ENCODE data around the gene UBE4A. TPM values are rescaled to one million over a fixed set of nuclear protein-coding genes. Genes with fewer than 3 reads are reported as not detected.
A peak's percentile ranks its signal among the peaks of the same experiment; 100 is the strongest.

UBE4A gene
- total and polyA plus RNA-seq, 9 of the 15 experiments (the other 6 are each of a cell fraction or from before 2014, with no cell fraction given) = 13.5 to 45.2 (median 26.8) TPM

DNA sequence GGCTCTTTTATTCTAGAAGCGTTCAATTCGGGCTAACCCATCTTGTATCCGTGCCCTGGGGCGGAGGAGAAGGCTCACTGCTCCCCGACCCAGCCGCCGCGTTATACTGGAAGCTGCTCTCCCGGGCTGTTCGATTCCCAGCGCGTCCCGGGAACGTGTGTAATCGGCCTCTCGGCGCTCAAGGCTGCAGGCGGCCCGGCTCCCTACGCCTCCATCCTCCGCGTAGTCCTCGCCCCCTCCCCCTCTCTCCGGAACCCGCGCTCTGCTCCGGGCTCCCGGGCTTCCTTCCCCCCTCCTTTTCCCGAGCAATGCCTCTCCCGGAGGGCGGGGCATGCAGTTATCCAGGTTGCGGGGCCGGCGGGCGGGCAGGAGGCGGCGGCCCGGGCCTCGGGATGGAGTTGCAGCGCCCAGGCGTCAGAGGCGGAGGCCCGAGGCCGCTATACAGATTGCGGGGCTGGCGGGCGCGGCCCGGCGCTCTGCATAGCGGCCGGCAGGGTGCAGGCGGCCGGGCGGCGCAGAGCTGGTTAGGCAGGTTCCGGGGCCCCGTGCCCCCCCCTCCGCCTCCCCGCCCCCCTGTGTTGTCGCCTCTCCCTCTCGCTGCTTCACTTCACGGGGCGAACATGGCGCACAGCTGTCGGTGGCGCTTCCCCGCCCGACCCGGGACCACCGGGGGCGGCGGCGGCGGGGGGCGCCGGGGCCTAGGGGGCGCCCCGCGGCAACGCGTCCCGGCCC lies 76.7 kb downstream of the UBE4A start, which contains the start of gene KMT2A (continued):
- TF ChIP-seq NR2F6 (CRISPR knock-in tag; IDR thresholded peaks at IDR 0.05) (0 out of 2 replicates have a peak, but pooled peaks have one; percentile 66), CBX2 (IDR thresholded peaks at IDR 0.05; ENCODE audit: insufficient read depth, low read length, poor library complexity, severe bottlenecking) (no peak), NFE2 (IDR thresholded peaks at IDR 0.05; ENCODE audit: low read depth) (0 out of 2 replicates have a peak, but pooled peaks have one; percentile 8), DMBX1 (CRISPR knock-in tag; IDR thresholded peaks at IDR 0.05; ENCODE audit: borderline replicate concordance) (peak; percentile 72), ZNF274 (IDR thresholded peaks at IDR 0.05; ENCODE audit: borderline replicate concordance, low read depth, low read length) (no peak), TCF3 (CRISPR knock-in tag; IDR thresholded peaks at IDR 0.05) (no peak), SNRNP70 (optimal IDR thresholded peaks at IDR 0.05; ENCODE audit: low read depth, low read length) (no peak), ZSCAN29 (IDR thresholded peaks at IDR 0.05) (no peak), DACH1 (IDR thresholded peaks at IDR 0.05; ENCODE audit: partially characterized antibody) (peak; percentile 59), HNRNPH1 (optimal IDR thresholded peaks at IDR 0.05; ENCODE audit: low read depth, low read length) (no peak), GTF2F1 (IDR thresholded peaks at IDR 0.05; ENCODE audit: low read depth, low read length) (no peak), ZC3H11A (IDR thresholded peaks at IDR 0.05; ENCODE audit: low read depth, low read length) (no peak), SIX5 (IDR thresholded peaks at IDR 0.05; ENCODE audit: borderline replicate concordance in 1 of 2, insufficient read depth in 1 of 2, low read depth in 1 of 2, low read length in 2 of 2) (peak; percentile 29 to 39; a peak in 2 of 4 replicates), ZNF253 (CRISPR knock-in tag; conservative IDR thresholded peaks at IDR 0.05) (no peak), ZNF311 (CRISPR knock-in tag; IDR thresholded peaks at IDR 0.05) (no peak), SRSF9 (IDR thresholded peaks at IDR 0.05; ENCODE audit: borderline replicate concordance, low read depth, low read length) (no peak), ZNF444 (CRISPR knock-in tag; IDR thresholded peaks at IDR 0.05) (peak; percentile 99)
- TF ChIP-seq, protein P1, sequence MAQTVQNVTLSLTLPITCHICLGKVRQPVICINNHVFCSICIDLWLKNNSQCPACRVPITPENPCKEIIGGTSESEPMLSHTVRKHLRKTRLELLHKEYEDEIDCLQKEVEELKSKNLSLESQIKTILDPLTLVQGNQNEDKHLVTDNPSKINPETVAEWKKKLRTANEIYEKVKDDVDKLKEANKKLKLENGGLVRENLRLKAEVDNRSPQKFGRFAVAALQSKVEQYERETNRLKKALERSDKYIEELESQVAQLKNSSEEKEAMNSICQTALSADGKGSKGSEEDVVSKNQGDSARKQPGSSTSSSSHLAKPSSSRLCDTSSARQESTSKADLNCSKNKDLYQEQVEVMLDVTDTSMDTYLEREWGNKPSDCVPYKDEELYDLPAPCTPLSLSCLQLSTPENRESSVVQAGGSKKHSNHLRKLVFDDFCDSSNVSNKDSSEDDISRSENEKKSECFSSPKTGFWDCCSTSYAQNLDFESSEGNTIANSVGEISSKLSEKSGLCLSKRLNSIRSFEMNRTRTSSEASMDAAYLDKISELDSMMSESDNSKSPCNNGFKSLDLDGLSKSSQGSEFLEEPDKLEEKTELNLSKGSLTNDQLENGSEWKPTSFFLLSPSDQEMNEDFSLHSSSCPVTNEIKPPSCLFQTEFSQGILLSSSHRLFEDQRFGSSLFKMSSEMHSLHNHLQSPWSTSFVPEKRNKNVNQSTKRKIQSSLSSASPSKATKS (CRISPR knock-in tag; IDR thresholded peaks at IDR 0.05) = no peak
- TF ChIP-seq, protein P2, sequence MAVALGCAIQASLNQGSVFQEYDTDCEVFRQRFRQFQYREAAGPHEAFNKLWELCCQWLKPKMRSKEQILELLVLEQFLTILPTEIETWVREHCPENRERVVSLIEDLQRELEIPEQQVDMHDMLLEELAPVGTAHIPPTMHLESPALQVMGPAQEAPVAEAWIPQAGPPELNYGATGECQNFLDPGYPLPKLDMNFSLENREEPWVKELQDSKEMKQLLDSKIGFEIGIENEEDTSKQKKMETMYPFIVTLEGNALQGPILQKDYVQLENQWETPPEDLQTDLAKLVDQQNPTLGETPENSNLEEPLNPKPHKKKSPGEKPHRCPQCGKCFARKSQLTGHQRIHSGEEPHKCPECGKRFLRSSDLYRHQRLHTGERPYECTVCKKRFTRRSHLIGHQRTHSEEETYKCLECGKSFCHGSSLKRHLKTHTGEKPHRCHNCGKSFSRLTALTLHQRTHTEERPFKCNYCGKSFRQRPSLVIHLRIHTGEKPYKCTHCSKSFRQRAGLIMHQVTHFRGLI (CRISPR knock-in tag; IDR thresholded peaks at IDR 0.05) = no peak
- TF ChIP-seq, protein P3, sequence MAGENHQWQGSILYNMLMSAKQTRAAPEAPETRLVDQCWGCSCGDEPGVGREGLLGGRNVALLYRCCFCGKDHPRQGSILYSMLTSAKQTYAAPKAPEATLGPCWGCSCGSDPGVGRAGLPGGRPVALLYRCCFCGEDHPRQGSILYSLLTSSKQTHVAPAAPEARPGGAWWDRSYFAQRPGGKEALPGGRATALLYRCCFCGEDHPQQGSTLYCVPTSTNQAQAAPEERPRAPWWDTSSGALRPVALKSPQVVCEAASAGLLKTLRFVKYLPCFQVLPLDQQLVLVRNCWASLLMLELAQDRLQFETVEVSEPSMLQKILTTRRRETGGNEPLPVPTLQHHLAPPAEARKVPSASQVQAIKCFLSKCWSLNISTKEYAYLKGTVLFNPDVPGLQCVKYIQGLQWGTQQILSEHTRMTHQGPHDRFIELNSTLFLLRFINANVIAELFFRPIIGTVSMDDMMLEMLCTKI (IDR thresholded peaks at IDR 0.05; ENCODE audit: partially characterized antibody) = no peak
- TF ChIP-seq, protein P4, sequence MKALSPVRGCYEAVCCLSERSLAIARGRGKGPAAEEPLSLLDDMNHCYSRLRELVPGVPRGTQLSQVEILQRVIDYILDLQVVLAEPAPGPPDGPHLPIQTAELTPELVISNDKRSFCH (CRISPR knock-in tag; IDR thresholded peaks at IDR 0.05) = no peak
- TF ChIP-seq, protein P4 (tag; IDR thresholded peaks at IDR 0.05) = peak; percentile 51; the same call in 1 of the 2 replicates

Measured in K562 (cell line).